Stomach (tissue), 4 donors: ENCODE data around the gene SAT1.

Experiments
- CTCF ChIP-seq, 7 experiments: fragments of 450-650 bp in 4 of 7; fragments of 200-600 bp in 3 of 7; sonication (generic) in 3 of 7; IDR thresholded peaks; one replicate each; pipeline ENCODE4 v1.5.1; 2016 to 2019; ENCODE audit warnings: antibody characterized with exemption in 7 of 7, control low read depth in 2 of 7, mild to moderate bottlenecking in 1 of 7
- EP300 ChIP-seq: sonication (generic); formaldehyde crosslinking; IDR thresholded peaks from one replicate; pipeline ENCODE4 v1.6.1; 2017; ENCODE audit warnings: antibody characterized with exemption
- POLR2A ChIP-seq, 4 donors: fragments of 450-650 bp; IDR thresholded peaks; one replicate each; pipeline ENCODE4 v1.6.1; 2016; ENCODE audit warnings: antibody characterized with exemption in 4 of 4, control low read depth in 2 of 4, mild to moderate bottlenecking in 1 of 4, moderate library complexity in 1 of 4
- POLR2AphosphoS5 ChIP-seq, 3 donors: sonication (generic); formaldehyde crosslinking; IDR thresholded peaks; one replicate each; pipeline ENCODE4 v1.6.1; 2016; ENCODE audit warnings: antibody characterized with exemption in 3 of 3

GRCh38 chrX:23749129-23749528 is 33.8 kb upstream of the SAT1 start:
- TF ChIP-seq POLR2AphosphoS5 (IDR thresholded peaks at IDR 0.05): no peak
- no peak for TF ChIP-seq EP300
- no peak for TF ChIP-seq CTCF (IDR thresholded peaks at IDR 0.05)
- no peak for TF ChIP-seq POLR2A (IDR thresholded peaks at IDR 0.05)
